HG03108 (cell line): ENCODE data around the gene PRICKLE2.

Experiments
- ATAC-seq: cut with Tn5 transposase; IDR thresholded peaks from one replicate; pipeline ENCODE4 v1.9.1; 2021; ENCODE audit warnings: moderate library complexity; ENCODE audit not compliant: unreplicated experiment

PRICKLE2 gene

DNA sequence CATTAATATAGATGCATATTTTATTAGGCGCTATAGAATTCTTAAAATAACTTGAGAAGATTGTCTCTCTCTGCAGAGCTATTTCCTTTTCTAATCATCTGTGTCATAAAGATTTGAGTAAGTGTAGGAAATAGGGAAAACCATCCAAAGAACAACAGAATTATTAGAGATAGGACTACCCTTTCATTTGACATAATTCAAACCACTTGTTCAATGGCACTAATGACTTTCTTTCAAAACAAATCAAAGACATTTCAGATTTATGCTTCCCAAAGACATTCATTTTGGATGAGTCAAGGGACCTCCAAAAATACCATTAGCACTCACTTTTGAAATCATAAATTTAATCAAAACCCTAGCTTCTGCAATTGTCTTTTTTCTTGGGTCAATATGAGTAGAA is 29.5 kb downstream of the PRICKLE2 start:
- no peak for ATAC-seq

DNA sequence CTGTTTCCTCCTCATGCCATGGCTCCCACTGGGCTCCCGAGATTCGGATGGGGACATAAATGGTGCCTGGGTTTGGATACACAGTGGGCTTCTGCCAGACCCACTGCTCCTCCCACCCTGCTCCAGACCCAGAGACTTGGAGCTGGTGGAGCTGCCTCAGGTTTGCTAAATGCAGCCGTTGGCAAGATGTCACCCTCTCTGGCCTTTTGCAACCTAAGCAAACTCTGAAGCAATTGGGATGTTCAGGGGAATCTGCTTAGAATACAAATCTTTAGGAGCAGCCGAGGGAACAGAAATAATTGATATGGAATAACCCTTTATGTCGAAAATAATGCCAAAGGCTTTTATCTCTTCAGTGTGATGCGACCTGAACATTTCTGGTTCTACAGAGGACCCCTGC is 33.4 kb downstream of the PRICKLE2 start:
- ATAC-seq, result no peak

GRCh38 chr3:64190517-64191515 is 34.5 kb downstream of the PRICKLE2 start:
- ATAC-seq, result no peak

DNA sequence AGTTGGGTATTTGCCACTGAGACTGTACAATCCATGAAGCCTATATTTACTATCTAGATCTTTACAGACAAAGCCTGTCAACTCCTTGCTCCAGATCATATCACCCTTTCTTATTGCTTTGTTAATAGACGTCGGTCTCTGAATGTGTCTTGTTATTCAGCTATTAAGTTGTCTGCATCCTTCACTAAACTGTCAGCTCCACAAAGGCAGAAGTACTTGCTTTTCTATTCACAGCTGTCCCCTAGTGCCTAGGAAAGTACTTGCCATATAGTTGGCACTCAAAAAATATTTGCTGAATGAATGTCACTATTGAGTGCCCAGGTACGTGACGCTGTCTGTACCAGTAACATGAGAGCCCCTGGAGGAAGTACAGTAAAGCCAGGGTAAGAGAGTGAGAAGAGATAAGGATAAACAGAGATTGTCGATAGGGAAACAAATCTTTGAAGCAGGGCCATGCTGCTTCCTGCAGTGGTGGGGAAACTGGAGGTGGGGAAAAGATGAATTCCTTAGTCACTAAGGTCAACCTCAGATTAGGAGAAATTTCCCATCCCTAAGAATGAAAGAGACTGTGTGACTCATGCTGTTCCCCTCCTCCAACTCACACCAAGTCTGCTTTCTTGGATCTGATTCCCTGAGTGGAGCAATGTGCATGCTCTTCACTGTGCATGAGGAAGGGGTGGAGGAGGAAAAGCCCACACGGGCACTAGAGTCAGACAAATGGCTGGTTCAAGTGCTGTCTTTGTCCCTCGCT is 36.3 kb downstream of the PRICKLE2 start:
- no peak for ATAC-seq

DNA sequence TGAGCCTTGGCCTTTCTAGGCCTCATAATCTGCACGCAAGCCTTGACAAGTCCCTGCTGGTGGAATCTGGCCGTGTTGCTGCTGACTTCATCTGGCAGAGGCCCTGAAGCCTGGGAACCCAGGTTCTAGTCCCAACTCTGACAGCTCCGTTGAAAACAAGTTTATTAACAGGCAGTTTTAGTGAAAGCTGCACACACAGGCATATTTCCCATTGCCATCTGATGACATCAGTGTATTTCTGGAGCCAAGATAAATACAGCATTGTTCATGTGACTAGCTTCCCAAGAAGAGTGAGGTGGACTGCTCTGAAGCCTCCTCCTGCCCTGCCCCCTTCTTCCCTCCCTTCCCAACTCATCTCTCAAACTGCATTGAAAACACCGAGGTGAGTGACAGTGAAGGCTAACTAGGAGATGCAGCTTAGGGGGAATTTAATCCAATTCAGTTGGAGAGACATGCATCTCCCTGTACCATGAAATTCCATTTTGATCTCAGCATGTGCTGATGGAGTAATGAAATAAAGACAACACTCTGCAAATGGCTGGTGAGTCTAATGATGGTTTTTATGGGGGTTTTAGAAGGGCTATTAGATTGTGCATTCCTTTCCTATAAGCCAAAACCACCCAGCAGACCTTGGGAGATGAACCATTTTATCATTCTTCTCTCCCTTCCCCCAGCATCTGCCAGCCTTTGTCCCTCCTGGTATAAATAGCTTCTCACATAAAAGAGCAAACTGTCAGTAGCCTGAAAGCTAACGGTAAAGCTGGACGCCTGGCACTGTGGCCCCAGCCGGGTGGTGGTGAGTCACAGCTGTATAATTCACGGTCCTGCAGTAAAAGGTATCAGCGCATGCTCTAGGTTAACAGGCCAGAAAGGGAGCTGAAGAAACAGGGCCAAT is 38.0 kb downstream of the PRICKLE2 start:
- no peak for ATAC-seq

DNA sequence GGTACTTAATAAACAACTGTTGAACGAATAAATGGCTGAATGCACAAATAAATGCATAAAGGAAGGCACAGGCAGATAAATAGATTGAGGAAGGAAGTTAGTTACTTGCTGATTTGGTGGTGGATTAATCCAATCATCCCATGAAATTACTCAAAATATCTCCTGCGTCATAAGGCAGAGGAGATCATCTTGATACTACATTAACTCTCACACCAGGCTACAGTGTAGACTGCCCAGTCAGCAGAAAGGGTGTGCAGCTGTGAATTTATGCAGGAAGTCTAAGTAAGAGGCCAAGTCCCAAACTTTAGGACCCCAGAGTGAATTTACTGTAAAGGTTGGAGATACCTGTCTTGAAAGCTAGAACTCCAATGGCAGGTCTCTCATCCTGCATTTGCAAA is 38.6 kb downstream of the PRICKLE2 start:
- ATAC-seq, result no peak

DNA sequence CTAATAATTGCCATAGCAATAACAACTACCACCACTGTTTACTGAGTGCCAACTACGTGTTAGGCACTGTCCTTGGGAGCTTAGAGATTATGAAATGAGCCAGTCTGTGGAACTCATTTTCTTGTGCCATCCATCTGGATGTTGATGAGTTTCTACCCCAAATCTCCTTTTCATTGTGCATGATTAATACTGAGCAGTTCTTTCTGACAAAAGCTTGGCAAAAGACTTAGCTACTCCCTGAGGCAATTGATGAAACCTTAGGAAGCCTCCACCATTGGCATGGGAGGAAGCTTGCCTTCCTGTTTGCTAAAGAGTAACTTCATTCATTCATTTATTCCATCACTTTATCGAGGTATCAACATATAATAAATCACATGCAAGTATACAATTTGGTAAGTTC is 39.8 kb downstream of the PRICKLE2 start:
- no peak for ATAC-seq

GRCh38 chr3:64184621-64185020 is 40.6 kb downstream of the PRICKLE2 start:
- ATAC-seq, result no peak

GRCh38 chr3:64179860-64180259 is 45.4 kb downstream of the PRICKLE2 start:
- no peak for ATAC-seq

DNA sequence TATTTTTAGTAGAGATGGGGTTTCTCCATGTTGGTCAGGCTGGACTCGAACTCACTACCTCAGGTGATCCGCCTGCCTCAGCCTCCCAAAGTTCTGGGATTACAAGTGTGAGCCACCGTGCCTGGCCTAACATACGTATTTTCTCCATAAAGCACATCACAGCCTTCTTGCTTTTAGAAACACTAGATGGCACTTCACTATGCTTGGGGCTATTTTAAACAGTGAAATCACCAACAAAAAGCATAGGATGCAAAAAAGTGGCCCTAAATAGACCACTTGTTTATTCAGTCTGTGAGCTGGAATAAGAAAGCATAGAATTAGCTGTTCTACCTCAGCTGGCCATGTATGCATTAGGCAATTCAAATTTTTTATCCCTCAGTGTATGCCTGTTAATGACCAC is 46.0 kb downstream of the PRICKLE2 start:
- ATAC-seq, result no peak

- ATAC-seq, result no peak
Measured at GRCh38 chr3:64178419-64178818, 46.8 kb downstream of the PRICKLE2 start.

GRCh38 chr3:64176461-64176996 is 48.7 kb downstream of the PRICKLE2 start:
- ATAC-seq, result no peak

GRCh38 chr3:64174328-64174727 is 50.9 kb downstream of the PRICKLE2 start:
- ATAC-seq, result no peak

DNA sequence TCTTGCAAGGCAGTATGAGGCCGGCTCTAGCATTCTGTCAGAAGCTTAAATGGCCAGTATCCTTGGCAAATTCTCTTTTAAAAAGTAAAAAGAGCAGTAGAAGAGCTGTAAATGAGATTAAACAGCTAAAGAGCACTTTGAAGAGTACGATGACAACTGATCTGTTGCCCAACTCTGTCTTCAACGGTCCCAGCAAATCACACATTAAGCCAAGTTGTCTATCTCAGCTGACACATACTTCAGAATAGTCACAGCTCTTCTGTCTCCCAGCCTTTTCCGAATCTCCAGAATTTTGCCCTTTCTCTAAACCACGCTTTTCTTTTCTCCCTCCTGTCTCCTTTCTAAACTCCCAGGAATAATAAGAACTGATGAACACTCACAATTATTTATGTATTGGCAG is 51.7 kb downstream of the PRICKLE2 start:
- ATAC-seq, result no peak

GRCh38 chr3:64170270-64170669 is 55.0 kb downstream of the PRICKLE2 start:
- ATAC-seq, result no peak

- ATAC-seq, result no peak
Measured at GRCh38 chr3:64167868-64168267, 57.4 kb downstream of the PRICKLE2 start.

GRCh38 chr3:64167351-64167750 is 57.9 kb downstream of the PRICKLE2 start:
- no peak for ATAC-seq

- ATAC-seq, result no peak
Measured at GRCh38 chr3:64166584-64167162, 58.6 kb downstream of the PRICKLE2 start.

GRCh38 chr3:64164349-64164748 is 60.9 kb downstream of the PRICKLE2 start:
- no peak for ATAC-seq

DNA sequence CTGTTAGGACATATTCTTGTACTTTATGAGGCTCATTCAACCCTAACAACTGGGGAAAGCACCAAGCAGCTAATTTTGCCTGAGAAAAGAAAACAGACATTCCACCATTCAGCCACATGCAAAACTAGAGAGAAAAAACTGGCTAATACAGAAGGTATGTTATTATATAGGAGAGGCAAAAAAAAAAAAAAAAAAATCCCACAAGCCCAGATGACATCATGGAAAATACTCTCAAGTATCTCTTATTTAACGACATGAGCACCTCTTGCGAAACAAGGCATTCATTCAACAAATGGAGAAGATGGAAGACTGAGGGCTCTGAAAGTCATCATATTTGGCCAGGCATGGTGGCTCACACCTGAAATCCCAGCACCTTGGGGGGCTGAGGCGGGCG is 61.5 kb downstream of the PRICKLE2 start:
- no peak for ATAC-seq
